ENCODE data around the gene WASHC2C.
"Not testable (repeated sequence)": the region's sequence is repeated elsewhere in the genome, so short reads cannot be mapped to it uniquely, and the experiment has no call there.

WASHC2C gene

GRCh38 chr10:45726703-45727420 is at the start of gene WASHC2C:
Gene WASHC2C (plus strand): TSS chr10:45727266. CDS start chr10:45727318, 52 bp downstream.
- DNase-seq (ENCODE audit: low spot score), result peak; percentile 93

- not testable (repeated sequence) for DNase-seq (ENCODE audit: low spot score)
Measured at GRCh38 chr10:45678467-45678866, 48.6 kb upstream of the WASHC2C start.

GRCh38 chr10:45710200-45710796 is 16.8 kb upstream of the WASHC2C start:
- not testable (repeated sequence) for DNase-seq (ENCODE audit: low spot score)

GRCh38 chr10:45711223-45711622 is 15.8 kb upstream of the WASHC2C start:
- DNase-seq (ENCODE audit: low spot score), result not testable (repeated sequence)

- DNase-seq (ENCODE audit: low spot score), result not testable (repeated sequence)
Measured at GRCh38 chr10:45717053-45717452, 10.0 kb upstream of the WASHC2C start.

GRCh38 chr10:45717642-45718041 is 9.4 kb upstream of the WASHC2C start:
- not testable (repeated sequence) for DNase-seq (ENCODE audit: low spot score)

- DNase-seq (ENCODE audit: low spot score), result not testable (repeated sequence)
Measured at GRCh38 chr10:45721503-45721902, 5.6 kb upstream of the WASHC2C start.

GRCh38 chr10:45723851-45724250 is 3.2 kb upstream of the WASHC2C start:
- not testable (repeated sequence) for DNase-seq (ENCODE audit: low spot score)

GRCh38 chr10:45727421-45727965 is 427 bp downstream of the WASHC2C start:
- DNase-seq (ENCODE audit: low spot score), result not testable (repeated sequence)

GRCh38 chr10:45734449-45734848 is 7.4 kb downstream of the WASHC2C start:
- DNase-seq (ENCODE audit: low spot score), result not testable (repeated sequence)

GRCh38 chr10:45734867-45735266 is 7.8 kb downstream of the WASHC2C start:
- not testable (repeated sequence) for DNase-seq (ENCODE audit: low spot score)

- not testable (repeated sequence) for DNase-seq (ENCODE audit: low spot score)
Measured at GRCh38 chr10:45741559-45741958, 14.5 kb downstream of the WASHC2C start.

- DNase-seq (ENCODE audit: low spot score), result not testable (repeated sequence)
Measured at GRCh38 chr10:45742014-45742413, 14.9 kb downstream of the WASHC2C start.

- DNase-seq (ENCODE audit: low spot score), result not testable (repeated sequence)
Measured at GRCh38 chr10:45751141-45751540, 24.1 kb downstream of the WASHC2C start.

- not testable (repeated sequence) for DNase-seq (ENCODE audit: low spot score)
Measured at GRCh38 chr10:45752210-45752609, 25.1 kb downstream of the WASHC2C start.

GRCh38 chr10:45753979-45754495 is 27.0 kb downstream of the WASHC2C start:
- DNase-seq (ENCODE audit: low spot score), result not testable (repeated sequence)

GRCh38 chr10:45755083-45755482 is 28.0 kb downstream of the WASHC2C start:
- DNase-seq (ENCODE audit: low spot score), result not testable (repeated sequence)

GRCh38 chr10:45756065-45756464 is 29.0 kb downstream of the WASHC2C start:
- DNase-seq (ENCODE audit: low spot score), result not testable (repeated sequence)

GRCh38 chr10:45757661-45758396 is 30.8 kb downstream of the WASHC2C start:
- not testable (repeated sequence) for DNase-seq (ENCODE audit: low spot score)

- not testable (repeated sequence) for DNase-seq (ENCODE audit: low spot score)
Measured at GRCh38 chr10:45761622-45762021, 34.6 kb downstream of the WASHC2C start.

- DNase-seq (ENCODE audit: low spot score), result not testable (repeated sequence)
Measured at GRCh38 chr10:45763037-45763436, 36.0 kb downstream of the WASHC2C start.

- not testable (repeated sequence) for DNase-seq (ENCODE audit: low spot score)
Measured at GRCh38 chr10:45768334-45768733, 41.3 kb downstream of the WASHC2C start.
